Tibial nerve (tissue), 3 donors: ENCODE results near the gene GABRE.

Experiments
- EP300 ChIP-seq, 2 donors: sonication (generic); formaldehyde crosslinking; IDR thresholded peaks; one replicate each; pipeline ENCODE4 v1.6.1; 2017; ENCODE audit warnings: antibody characterized with exemption in 2 of 2, mild to moderate bottlenecking in 1 of 2
- POLR2A ChIP-seq, 2 donors: fragments of 450-650 bp; IDR thresholded peaks; one replicate each; pipeline ENCODE4 v1.6.1; 2017; ENCODE audit warnings: antibody characterized with exemption in 2 of 2, mild to moderate bottlenecking in 2 of 2, moderate library complexity in 2 of 2

DNA sequence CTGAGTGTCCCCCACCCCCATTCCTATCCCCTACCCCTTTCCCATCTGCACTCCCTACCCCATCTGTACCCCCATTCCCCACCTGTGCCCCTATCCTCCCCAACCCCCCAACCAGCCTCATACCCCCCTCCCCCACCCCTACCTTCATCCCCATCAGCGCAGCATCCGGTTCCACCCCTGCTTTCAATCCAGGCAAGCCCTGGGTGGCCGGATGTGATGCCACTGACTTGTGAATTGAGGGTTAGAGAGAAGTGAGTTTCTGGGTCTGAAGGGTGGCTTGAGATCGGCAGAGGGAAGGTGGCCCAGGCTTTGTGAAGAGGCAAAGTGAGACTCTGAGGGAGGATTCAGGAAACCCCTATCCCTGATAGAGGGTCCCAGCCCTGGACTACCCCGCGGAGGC is 53.9 kb downstream of the GABRE start:
- no peak for TF ChIP-seq POLR2A (IDR thresholded peaks at IDR 0.05)
- TF ChIP-seq EP300 (IDR thresholded peaks at IDR 0.05), result no peak
